ENCODE measurements around the gene KAT5. TPM values are rescaled to one million over a fixed set of nuclear protein-coding genes. Genes with fewer than 3 reads are reported as not detected.

Gene KAT5
- total and polyA plus RNA-seq, 12 donors, result 52.0 to 199 (median 66.8) TPM

GRCh38 chr11:65718531-65718930, 6.5 kb downstream of the KAT5 start:
- Histone ChIP-seq H3K27ac (peak overlapping the region in 3 of 5 donors; percentile 4 to 96 (median 11)), H3K4me1 (replicated peaks in 1 of 2) (peaks cover 17 to 21% of the 10 kb centered on the region in 2 donors), H3K9me3 (replicated peaks in 1 of 3) (no peaks in the 10 kb centered on the region), H3K27me3 (no peaks in the 10 kb centered on the region), H3K4me3 (no peak overlapping the region), H3K36me3 (replicated peaks in 1 of 2) (peaks cover 0 to 60% of the 10 kb centered on the region in 2 donors)
- intact Hi-C loops (cut with DNase I), result loop anchor here (5.0 kb wide), 2 partner anchors 54 to 99 kb away; no protein-coding TSS in a partner anchor
- no peak for TF ChIP-seq POLR2A (IDR thresholded peaks at IDR 0.05)
- no peak for TF ChIP-seq CTCF (IDR thresholded peaks at IDR 0.05)
- WGBS, 4 donors, result 86 to 97% (median 93%) methylated on average over 3 to 4 of the region's 4 CpGs
- DNase-seq, result no peak

GRCh38 chr11:65718964-65719492, 7.0 kb downstream of the KAT5 start:
- H3K36me3 ChIP-seq (replicated peaks in 1 of 2), result peaks cover 0 to 55% of the 10 kb centered on the region in 2 donors
- no peaks in the 10 kb centered on the region for H3K27me3 ChIP-seq
- peak overlapping the region in 3 of 5 donors; percentile 11 to 96 (median 22) for H3K27ac ChIP-seq
- H3K4me1 ChIP-seq (replicated peaks in 1 of 2), result peaks cover 17 to 21% of the 10 kb centered on the region in 2 donors
- no peak for TF ChIP-seq CTCF (IDR thresholded peaks at IDR 0.05)
- TF ChIP-seq POLR2A (IDR thresholded peaks at IDR 0.05), result no peak
- intact Hi-C loops (cut with DNase I), result loop anchor here (5.0 kb wide), 2 partner anchors 53 to 98 kb away; no protein-coding TSS in a partner anchor
- WGBS, 4 donors, result 22 to 61% (median 35%) methylated on average over 6 to 10 of the region's 10 CpGs
- no peaks in the 10 kb centered on the region for H3K9me3 ChIP-seq (replicated peaks in 1 of 3)
- peak; percentile 81 to 94 (median 92) for DNase-seq
- H3K4me3 ChIP-seq, result peak overlapping the region in 1 of 4 donors; percentile 93

GRCh38 chr11:65719871-65720210, 7.8 kb downstream of the KAT5 start:
- Histone ChIP-seq H3K4me1 (replicated peaks in 1 of 2) (peaks cover 17 to 21% of the 10 kb centered on the region in 2 donors), H3K4me3 (peak overlapping the region in 2 of 4 donors; percentile 80 to 93), H3K9me3 (replicated peaks in 1 of 3) (no peaks in the 10 kb centered on the region), H3K27ac (peak overlapping the region; percentile 10 to 96 (median 72)), H3K27me3 (no peaks in the 10 kb centered on the region), H3K36me3 (replicated peaks in 1 of 2) (peaks cover 0 to 47% of the 10 kb centered on the region in 2 donors)
- no peak for TF ChIP-seq POLR2A (IDR thresholded peaks at IDR 0.05)
- peak in 1 of 6 experiments; percentile 18 for TF ChIP-seq CTCF (IDR thresholded peaks at IDR 0.05)
- intact Hi-C loops (cut with DNase I), result loop anchor here (5.0 to 10.0 kb wide), 3 partner anchors 52 to 265 kb away; no protein-coding TSS in a partner anchor
- peak in 2 of 7 donors; percentile 37 to 38 for DNase-seq
- WGBS, 4 donors, result 1 to 3% (median 2%) methylated on average over 8 to 17 of the region's 17 CpGs; no CpG with 5 or more reads in 1 of the 4 donors

GRCh38 chr11:65720211-65720934, 8.3 kb downstream of the KAT5 start, which contains the start of gene RNASEH2C:
RNASEH2C (minus strand) TSS chr11:65720798; CDS start chr11:65720758, 40 bp downstream.
- Histone ChIP-seq H3K36me3 (replicated peaks in 1 of 2) (peaks cover 0 to 42% of the 10 kb centered on the region in 2 donors), H3K4me3 (peak within 1 kb of the TSS; percentile 32 to 93 (median 62)), H3K27ac (peak within 1 kb of the TSS; percentile 10 to 96 (median 72)), H3K27me3 (no peaks in the 10 kb centered on the region), H3K4me1 (replicated peaks in 1 of 2) (peaks cover 17 to 21% of the 10 kb centered on the region in 2 donors), H3K9me3 (replicated peaks in 1 of 3) (no peaks in the 10 kb centered on the region)
- DNase-seq, result peak; percentile 82 to 89 (median 85)
- no peak for TF ChIP-seq CTCF (IDR thresholded peaks at IDR 0.05)
- TF ChIP-seq POLR2A (IDR thresholded peaks at IDR 0.05), result peak; percentile 64 to 86
- intact Hi-C loops (cut with DNase I), result loop anchor here in 1 of 2 donors (10.0 kb wide), 1 partner anchor 264 kb away; no protein-coding TSS in a partner anchor
- WGBS, 4 donors, result 0% methylated on average over 34 to 76 of the region's 76 CpGs

Measured in adrenal gland (tissue), 12 donors.